Measurements from ENCODE around the gene BORCS8.

DNA sequence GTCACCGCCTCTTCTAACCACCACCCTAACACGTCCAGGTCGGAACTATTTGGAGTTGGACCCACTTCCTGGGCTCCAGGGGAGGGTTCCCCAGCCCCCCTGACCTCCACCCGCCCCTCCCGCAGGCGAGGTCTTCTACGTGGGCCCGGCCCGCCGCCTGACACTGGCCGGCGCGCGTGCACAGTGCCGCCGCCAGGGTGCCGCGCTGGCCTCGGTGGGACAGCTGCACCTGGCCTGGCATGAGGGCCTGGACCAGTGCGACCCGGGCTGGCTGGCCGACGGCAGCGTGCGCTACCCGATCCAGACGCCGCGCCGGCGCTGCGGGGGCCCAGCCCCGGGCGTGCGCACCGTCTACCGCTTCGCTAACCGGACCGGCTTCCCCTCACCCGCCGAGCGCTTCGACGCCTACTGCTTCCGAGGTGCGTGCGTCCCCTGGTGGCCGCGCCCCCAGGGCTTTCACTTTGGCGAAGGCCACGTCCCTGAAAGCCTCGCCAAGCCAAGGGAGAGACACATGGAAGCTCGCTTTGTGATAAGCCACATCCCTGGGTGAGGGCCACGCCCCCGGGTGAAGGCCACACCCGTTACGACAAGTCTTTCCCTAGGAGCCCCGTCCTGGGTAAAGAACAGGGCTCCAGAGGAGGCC, 33.0 kb upstream of the BORCS8 start:
- TF ChIP-seq EZH2phosphoT487 (IDR thresholded peaks at IDR 0.05; ENCODE audit: insufficient read depth, low read depth) (no peak), EZH2 (IDR thresholded peaks at IDR 0.05; ENCODE audit: insufficient read depth, poor library complexity, severe bottlenecking) (no peak)

Data from GM23248 (cell line).